ENCODE measurements around the gene GRIN2C.

GRIN2C gene

GRCh38 chr17:74875977-74876593 lies 16.4 kb upstream of the GRIN2C start:
- DNase-seq (ENCODE audit: low spot score), result no peak
- no peak for TF ChIP-seq CTCF (IDR thresholded peaks at IDR 0.05; ENCODE audit: extremely low read depth, missing control alignments)

- TF ChIP-seq CTCF (IDR thresholded peaks at IDR 0.05; ENCODE audit: extremely low read depth, missing control alignments), result no peak
- DNase-seq (ENCODE audit: low spot score), result no peak
Observed at GRCh38 chr17:74875155-74875976, 15.7 kb upstream of the GRIN2C start.

GRCh38 chr17:74874615-74875037 lies 14.9 kb upstream of the GRIN2C start:
- TF ChIP-seq CTCF (IDR thresholded peaks at IDR 0.05; ENCODE audit: extremely low read depth, missing control alignments), result no peak
- DNase-seq (ENCODE audit: low spot score), result no peak

GRCh38 chr17:74873874-74874614 lies 14.4 kb upstream of the GRIN2C start:
- no peak for DNase-seq (ENCODE audit: low spot score)
- no peak for TF ChIP-seq CTCF (IDR thresholded peaks at IDR 0.05; ENCODE audit: extremely low read depth, missing control alignments)

- peak; percentile 100 for DNase-seq (ENCODE audit: low spot score)
- TF ChIP-seq CTCF (IDR thresholded peaks at IDR 0.05; ENCODE audit: extremely low read depth, missing control alignments), result no peak
Observed at GRCh38 chr17:74873037-74873873, 13.6 kb upstream of the GRIN2C start.

- no peak for DNase-seq (ENCODE audit: low spot score)
- TF ChIP-seq CTCF (IDR thresholded peaks at IDR 0.05; ENCODE audit: extremely low read depth, missing control alignments), result no peak
Observed at GRCh38 chr17:74872313-74873036, 12.8 kb upstream of the GRIN2C start, which contains the start of gene FDXR. TSS of gene FDXR (minus strand) at chr17:74872994. CDS start at chr17:74872944, 50 bp downstream.

All from GM20000 (cell line).